Liver (tissue), 9 donors: ENCODE results near the gene PKD1L1. TPM values are rescaled to one million over a fixed set of nuclear protein-coding genes. Genes with fewer than 3 reads are reported as not detected.

Experiments used
- DNase-seq: peaks from one replicate; pipeline ENCODE4 v3.0.0-alpha.2; 2017; ENCODE audit warnings: low spot score
- H3K27ac ChIP-seq, 2 donors: one replicate each; pipeline ENCODE4 v1.7.0; 2013; ENCODE audit warnings: inconsistent platforms in 2 of 2, low read length in 2 of 2, control low read depth in 1 of 2, low read depth in 1 of 2, mild to moderate bottlenecking in 1 of 2
- H3K27me3 ChIP-seq, 4 donors: one replicate each; pipeline versions ENCODE4 v1.6.1 to v1.7.0; 2013; ENCODE audit warnings: low read length in 3 of 4, inconsistent platforms in 1 of 4, mild to moderate bottlenecking in 1 of 4, moderate library complexity in 1 of 4; ENCODE audit not compliant: control insufficient read depth in 4 of 4, insufficient read depth in 4 of 4
- H3K36me3 ChIP-seq, 4 donors: one replicate each; pipeline versions ENCODE4 v1.6.1 to v1.7.0; 2013; ENCODE audit warnings: low read length in 3 of 4, mild to moderate bottlenecking in 3 of 4, low read depth in 1 of 4, moderate library complexity in 1 of 4; ENCODE audit not compliant: control insufficient read depth in 4 of 4, insufficient read depth in 3 of 4
- H3K4me1 ChIP-seq, 4 donors: one replicate each; pipeline versions ENCODE4 v1.6.1 to v1.7.0; 2013; ENCODE audit warnings: low read length in 3 of 4, mild to moderate bottlenecking in 3 of 4, moderate library complexity in 1 of 4; ENCODE audit not compliant: control insufficient read depth in 4 of 4, insufficient read depth in 4 of 4
- H3K4me3 ChIP-seq, 3 donors: one replicate each; pipeline versions ENCODE4 v1.6.1 to v1.7.0; 2013; ENCODE audit warnings: low read length in 3 of 3, control low read depth in 1 of 3, low read depth in 1 of 3, mild to moderate bottlenecking in 1 of 3
- H3K9ac ChIP-seq, 2 donors: one replicate each; pipeline ENCODE4 v1.7.0; 2013; ENCODE audit warnings: low read length in 2 of 2, mild to moderate bottlenecking in 2 of 2, moderate library complexity in 2 of 2, control low read depth in 1 of 2, low read depth in 1 of 2
- H3K9me3 ChIP-seq, 4 donors: one replicate each; pipeline versions ENCODE4 v1.6.1 to v1.7.0; 2013; ENCODE audit warnings: low read length in 3 of 4; ENCODE audit not compliant: control insufficient read depth in 4 of 4
- ATF3 ChIP-seq: IDR thresholded peaks from 2 replicates; pipeline ENCODE4 v1.6.1; 2016; ENCODE audit warnings: antibody characterized with exemption
- EGR1 ChIP-seq, 2 donors: IDR thresholded peaks; 2 replicates each; pipeline ENCODE4 v1.6.1; 2016 to 2018; ENCODE audit warnings: antibody characterized with exemption in 2 of 2, low read depth in 2 of 2
- FOXA1 ChIP-seq: IDR thresholded peaks from 2 replicates; pipeline ENCODE4 v1.6.1; 2016; ENCODE audit warnings: antibody characterized with exemption
- FOXA2 ChIP-seq: IDR thresholded peaks from 2 replicates; pipeline ENCODE4 v1.6.1; 2016; ENCODE audit warnings: antibody characterized with exemption
- GABPA ChIP-seq, 2 donors: IDR thresholded peaks in 1 of 2; conservative IDR thresholded peaks in 1 of 2; 2 replicates each; pipeline ENCODE4 v1.6.1; 2016; ENCODE audit warnings: antibody characterized with exemption in 2 of 2, mild to moderate bottlenecking in 1 of 2, moderate library complexity in 1 of 2
- HNF4A ChIP-seq, 2 donors: conservative IDR thresholded peaks; 2 replicates each; pipeline ENCODE4 v1.6.1; 2016; ENCODE audit warnings: antibody characterized with exemption in 2 of 2, mild to moderate bottlenecking in 2 of 2
- HNF4G ChIP-seq: IDR thresholded peaks from 2 replicates; pipeline ENCODE4 v1.6.1; 2016; ENCODE audit warnings: antibody characterized with exemption
- JUND ChIP-seq, 2 donors: IDR thresholded peaks; 2 replicates each; pipeline ENCODE4 v1.6.1; 2016; ENCODE audit warnings: antibody characterized with exemption in 2 of 2
- MAX ChIP-seq: IDR thresholded peaks from 2 replicates; pipeline ENCODE4 v1.6.1; 2016; ENCODE audit warnings: antibody characterized with exemption
- NR2F2 ChIP-seq: IDR thresholded peaks from 2 replicates; pipeline ENCODE4 v1.6.1; 2016; ENCODE audit warnings: antibody characterized with exemption
- RAD21 ChIP-seq, 2 donors: IDR thresholded peaks; 2 replicates each; pipeline ENCODE4 v1.6.1; 2016; ENCODE audit warnings: antibody characterized with exemption in 2 of 2, mild to moderate bottlenecking in 2 of 2
- REST ChIP-seq: IDR thresholded peaks from 2 replicates; pipeline ENCODE4 v1.6.1; 2016; ENCODE audit warnings: antibody characterized with exemption, mild to moderate bottlenecking
- RXRA ChIP-seq, 2 donors: IDR thresholded peaks; 2 replicates each; pipeline ENCODE4 v1.6.1; 2017 to 2018; ENCODE audit warnings: antibody characterized with exemption in 2 of 2, mild to moderate bottlenecking in 1 of 2
- SP1 ChIP-seq: IDR thresholded peaks from 2 replicates; pipeline ENCODE4 v1.6.1; 2018; ENCODE audit warnings: antibody characterized with exemption, mild to moderate bottlenecking
- TAF1 ChIP-seq: conservative IDR thresholded peaks from 2 replicates; pipeline ENCODE4 v1.6.1; 2016; ENCODE audit warnings: antibody characterized with exemption, mild to moderate bottlenecking
- YY1 ChIP-seq: IDR thresholded peaks from 2 replicates; pipeline ENCODE4 v1.6.1; 2016; ENCODE audit warnings: antibody characterized with exemption, mild to moderate bottlenecking
- ZBTB33 ChIP-seq: IDR thresholded peaks from 2 replicates; pipeline ENCODE4 v1.6.1; 2016; ENCODE audit warnings: antibody characterized with exemption
- WGBS: extraction: QIAGEN DNeasy Blood & Tissue Kit; methylation state at CpG from one replicate; pipeline ENCODE4 v1.1.7; 2013; 5-methylcytosine and 5-hydroxymethylcytosine counted together
- polyA plus RNA-seq, 2 donors: library from polyadenylated mRNA; stranded (reverse) in 1 of 2; unstranded in 1 of 2; fragments of 200-250 nt in 1 of 2; fragments of >200 nt in 1 of 2; fragmentation: Nextera tagmentation in 1 of 2; extraction: Ambion mirVana in 1 of 2; gene quantifications; one replicate each; pipeline versions ENCODE4 v1.2.1 to v1.2.3, GENCODE V29; 2013 to 2015
- total RNA-seq, 2 donors: library from RNA; depleted of rRNA; stranded (reverse); fragments of >200 nt; gene quantifications; one replicate each; pipeline ENCODE4 v1.2.3, GENCODE V29; 2014
- TF ChIP-seq, protein P1 (sequence below): fragments of 150-350 bp; IDR thresholded peaks from 2 replicates; pipeline ENCODE4 v1.5.1; 2017; ENCODE audit warnings: improper control_type of control experiment, low read depth, low read length; ENCODE audit not compliant: missing input control
- donor health status: healthy.
- donor health status: healthy.
- donor health status: healthy.
- donor health status: healthy.
- donor health status: healthy.

PKD1L1 gene
- total and polyA plus RNA-seq, 4 donors = 0.08 to 0.25 (median 0.11) TPM

GRCh38 chr7:47931005-47932004, 17.0 kb downstream of the PKD1L1 start:
- Histone ChIP-seq H3K4me1 (no peaks in the 10 kb centered on the region), H3K36me3 (no peaks in the 10 kb centered on the region), H3K9me3 (no peaks in the 10 kb centered on the region), H3K9ac (no peak overlapping the region), H3K4me3 (no peak overlapping the region), H3K27me3 (no peaks in the 10 kb centered on the region), H3K27ac (no peak overlapping the region)
- TF ChIP-seq REST = no peak
- TF ChIP-seq NR2F2 = no peak
- TF ChIP-seq MAX = no peak
- no peak for TF ChIP-seq RAD21 (IDR thresholded peaks at IDR 0.05)
- no peak for TF ChIP-seq SP1
- no peak for TF ChIP-seq TAF1
- no peak for TF ChIP-seq EGR1 (IDR thresholded peaks at IDR 0.05; ENCODE audit: low read depth in 2 of 2)
- no peak for TF ChIP-seq YY1
- TF ChIP-seq, protein P1, sequence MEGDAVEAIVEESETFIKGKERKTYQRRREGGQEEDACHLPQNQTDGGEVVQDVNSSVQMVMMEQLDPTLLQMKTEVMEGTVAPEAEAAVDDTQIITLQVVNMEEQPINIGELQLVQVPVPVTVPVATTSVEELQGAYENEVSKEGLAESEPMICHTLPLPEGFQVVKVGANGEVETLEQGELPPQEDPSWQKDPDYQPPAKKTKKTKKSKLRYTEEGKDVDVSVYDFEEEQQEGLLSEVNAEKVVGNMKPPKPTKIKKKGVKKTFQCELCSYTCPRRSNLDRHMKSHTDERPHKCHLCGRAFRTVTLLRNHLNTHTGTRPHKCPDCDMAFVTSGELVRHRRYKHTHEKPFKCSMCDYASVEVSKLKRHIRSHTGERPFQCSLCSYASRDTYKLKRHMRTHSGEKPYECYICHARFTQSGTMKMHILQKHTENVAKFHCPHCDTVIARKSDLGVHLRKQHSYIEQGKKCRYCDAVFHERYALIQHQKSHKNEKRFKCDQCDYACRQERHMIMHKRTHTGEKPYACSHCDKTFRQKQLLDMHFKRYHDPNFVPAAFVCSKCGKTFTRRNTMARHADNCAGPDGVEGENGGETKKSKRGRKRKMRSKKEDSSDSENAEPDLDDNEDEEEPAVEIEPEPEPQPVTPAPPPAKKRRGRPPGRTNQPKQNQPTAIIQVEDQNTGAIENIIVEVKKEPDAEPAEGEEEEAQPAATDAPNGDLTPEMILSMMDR = no peak
- no peak for TF ChIP-seq HNF4A (conservative IDR thresholded peaks at IDR 0.05)
- no peak for TF ChIP-seq HNF4G
- no peak for TF ChIP-seq ZBTB33
- no peak for TF ChIP-seq GABPA (IDR thresholded peaks at IDR 0.05 in 1 of 2, conservative IDR thresholded peaks at IDR 0.05 in 1 of 2)
- TF ChIP-seq RXRA (IDR thresholded peaks at IDR 0.05) = no peak
- no peak for TF ChIP-seq FOXA1
- TF ChIP-seq JUND (IDR thresholded peaks at IDR 0.05) = no peak
- no peak for TF ChIP-seq FOXA2
- no peak for TF ChIP-seq ATF3
- DNase-seq = no peak
- WGBS = 94% methylated on average over 18 of the region's 18 CpGs
